Measurements from ENCODE around the gene FOXD4L1.
"Not testable (repeated sequence)": the region's sequence is repeated elsewhere in the genome, so short reads cannot be mapped to it uniquely, and the experiment has no call there.

FOXD4L1 gene

GRCh38 chr2:113527350-113528045, 29.0 kb downstream of the FOXD4L1 start:
- FAIRE-seq = not testable (repeated sequence)

- not testable (repeated sequence) for FAIRE-seq
Observed at GRCh38 chr2:113528126-113528525, 29.7 kb downstream of the FOXD4L1 start.

- not testable (repeated sequence) for FAIRE-seq
Observed at GRCh38 chr2:113528904-113529303, 30.4 kb downstream of the FOXD4L1 start.

GRCh38 chr2:113532991-113533390, 34.5 kb downstream of the FOXD4L1 start:
- not testable (repeated sequence) for FAIRE-seq

- FAIRE-seq = not testable (repeated sequence)
Observed at GRCh38 chr2:113536573-113536972, 38.1 kb downstream of the FOXD4L1 start.

- FAIRE-seq = not testable (repeated sequence)
Observed at GRCh38 chr2:113540834-113541203, 42.4 kb downstream of the FOXD4L1 start.

GRCh38 chr2:113541204-113541975, 42.9 kb downstream of the FOXD4L1 start:
- FAIRE-seq = not testable (repeated sequence)

- FAIRE-seq = not testable (repeated sequence)
Observed at GRCh38 chr2:113541976-113542485, 43.6 kb downstream of the FOXD4L1 start.

- FAIRE-seq = not testable (repeated sequence)
Observed at GRCh38 chr2:113542529-113542928, 44.1 kb downstream of the FOXD4L1 start.

Measured in TTC549 (cell line).